Esophagus squamous epithelium (tissue), 4 donors: ENCODE data around the gene ADAM12.

Experiments used
- CTCF ChIP-seq, 6 experiments: fragments of 450-650 bp in 4 of 6; fragments of 200-600 bp in 2 of 6; sonication (generic) in 2 of 6; IDR thresholded peaks; one replicate each; pipeline ENCODE4 v1.5.1; 2016 to 2019; ENCODE audit warnings: antibody characterized with exemption in 6 of 6, mild to moderate bottlenecking in 4 of 6, moderate library complexity in 4 of 6
- POLR2A ChIP-seq, 4 donors: fragments of 450-650 bp; IDR thresholded peaks; one replicate each; pipeline ENCODE4 v1.6.1; 2017; ENCODE audit warnings: antibody characterized with exemption in 4 of 4, mild to moderate bottlenecking in 4 of 4, moderate library complexity in 3 of 4

GRCh38 chr10:126058104-126058503, 330.2 kb downstream of the ADAM12 start:
- TF ChIP-seq CTCF (IDR thresholded peaks at IDR 0.05), result no peak
- TF ChIP-seq POLR2A (IDR thresholded peaks at IDR 0.05), result no peak
